Testis (tissue), 2 donors: ENCODE data around the gene NT5C1A.

Source experiments
- POLR2A ChIP-seq: fragments of 450-650 bp; IDR thresholded peaks from one replicate; pipeline ENCODE4 v1.6.1; 2017; ENCODE audit warnings: antibody characterized with exemption, mild to moderate bottlenecking, moderate library complexity
- TF ChIP-seq, protein P1 (sequence below), 3 experiments: fragments of 450-650 bp in 2 of 3; fragments of 200-600 bp in 1 of 3; sonication (generic) in 1 of 3; IDR thresholded peaks; one replicate each; pipeline ENCODE4 v1.5.1; 2016 to 2019; ENCODE audit warnings: antibody characterized with exemption in 3 of 3, mild to moderate bottlenecking in 2 of 3, moderate library complexity in 1 of 3

DNA sequence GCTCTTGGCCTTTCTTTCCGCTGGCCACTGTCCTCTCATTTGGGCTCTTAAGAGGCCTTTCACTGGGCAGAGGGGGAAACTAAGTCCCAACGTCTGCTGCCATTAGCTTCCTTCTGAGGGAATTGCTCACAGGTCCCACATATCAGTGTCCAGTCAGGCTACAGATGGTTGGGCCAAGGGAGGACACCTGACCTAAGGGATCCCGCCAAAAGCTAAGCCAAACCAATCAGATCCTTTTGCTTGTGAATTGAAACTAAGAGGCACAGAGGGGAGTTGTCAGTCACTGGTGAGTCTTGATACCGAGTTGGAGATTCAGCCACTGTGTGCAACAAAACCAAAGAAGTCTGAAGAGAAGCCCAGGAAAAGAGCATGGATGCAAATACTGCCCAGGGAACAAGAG, 5.7 kb upstream of the NT5C1A start:
- TF ChIP-seq, protein P1, sequence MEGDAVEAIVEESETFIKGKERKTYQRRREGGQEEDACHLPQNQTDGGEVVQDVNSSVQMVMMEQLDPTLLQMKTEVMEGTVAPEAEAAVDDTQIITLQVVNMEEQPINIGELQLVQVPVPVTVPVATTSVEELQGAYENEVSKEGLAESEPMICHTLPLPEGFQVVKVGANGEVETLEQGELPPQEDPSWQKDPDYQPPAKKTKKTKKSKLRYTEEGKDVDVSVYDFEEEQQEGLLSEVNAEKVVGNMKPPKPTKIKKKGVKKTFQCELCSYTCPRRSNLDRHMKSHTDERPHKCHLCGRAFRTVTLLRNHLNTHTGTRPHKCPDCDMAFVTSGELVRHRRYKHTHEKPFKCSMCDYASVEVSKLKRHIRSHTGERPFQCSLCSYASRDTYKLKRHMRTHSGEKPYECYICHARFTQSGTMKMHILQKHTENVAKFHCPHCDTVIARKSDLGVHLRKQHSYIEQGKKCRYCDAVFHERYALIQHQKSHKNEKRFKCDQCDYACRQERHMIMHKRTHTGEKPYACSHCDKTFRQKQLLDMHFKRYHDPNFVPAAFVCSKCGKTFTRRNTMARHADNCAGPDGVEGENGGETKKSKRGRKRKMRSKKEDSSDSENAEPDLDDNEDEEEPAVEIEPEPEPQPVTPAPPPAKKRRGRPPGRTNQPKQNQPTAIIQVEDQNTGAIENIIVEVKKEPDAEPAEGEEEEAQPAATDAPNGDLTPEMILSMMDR (IDR thresholded peaks at IDR 0.05): no peak
- TF ChIP-seq POLR2A: no peak
